GM19240 (cell line): ENCODE results near the gene MYH11.
"Not testable (repeated sequence)": the region's sequence is repeated elsewhere in the genome, so short reads cannot be mapped to it uniquely, and the experiment has no call there.

Experiments
- DNase-seq: peaks from one replicate; pipeline ENCODE4 v3.0.0; 2011; ENCODE audit warnings: low spot score; ENCODE audit not compliant: insufficient read length

MYH11 gene

DNA sequence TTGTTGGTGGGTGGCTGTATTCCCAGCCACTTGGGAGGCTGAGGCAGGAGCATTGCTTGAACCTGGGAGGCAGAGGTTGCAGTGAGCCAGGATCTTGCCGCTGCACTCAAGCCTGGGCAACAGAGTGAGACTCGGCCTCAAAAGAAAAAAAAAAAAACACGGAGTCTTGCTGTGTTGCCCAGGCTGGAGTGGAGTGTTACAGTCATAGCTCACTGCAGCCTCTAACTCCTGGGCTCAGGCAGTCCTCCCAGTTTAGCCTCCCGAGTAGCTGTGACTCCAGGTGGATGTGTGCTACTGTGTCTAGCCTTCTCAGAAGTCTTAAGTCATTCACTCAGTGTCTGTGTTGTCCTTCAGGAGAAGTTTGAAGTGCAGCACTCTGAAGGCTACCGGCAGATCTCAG lies 179.4 kb downstream of the MYH11 start:
- DNase-seq = no peak

DNA sequence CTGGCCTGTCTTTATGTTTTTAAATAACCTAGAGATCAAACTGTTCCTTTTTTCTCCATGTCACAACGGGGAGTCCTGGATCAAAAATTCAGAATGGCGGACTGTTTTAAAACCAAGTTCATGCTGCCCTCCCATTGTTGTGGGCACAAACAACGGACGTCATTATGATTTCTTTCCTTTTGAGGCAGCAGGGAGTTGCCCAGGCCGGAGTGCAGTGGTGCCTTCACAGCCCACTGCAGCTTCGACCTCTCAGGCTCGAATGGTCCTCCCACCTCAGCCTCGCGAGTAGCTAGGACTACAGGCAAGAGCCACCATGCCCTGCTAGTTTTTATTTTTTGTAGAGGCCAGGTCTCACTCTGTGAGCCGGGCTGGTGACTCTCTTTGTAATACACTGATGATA lies 180.3 kb downstream of the MYH11 start:
- no peak for DNase-seq

GRCh38 chr16:15674571-15674970 lies 182.3 kb downstream of the MYH11 start:
- no peak for DNase-seq

- no peak for DNase-seq
Observed at GRCh38 chr16:15672514-15673167, 184.2 kb downstream of the MYH11 start.

DNA sequence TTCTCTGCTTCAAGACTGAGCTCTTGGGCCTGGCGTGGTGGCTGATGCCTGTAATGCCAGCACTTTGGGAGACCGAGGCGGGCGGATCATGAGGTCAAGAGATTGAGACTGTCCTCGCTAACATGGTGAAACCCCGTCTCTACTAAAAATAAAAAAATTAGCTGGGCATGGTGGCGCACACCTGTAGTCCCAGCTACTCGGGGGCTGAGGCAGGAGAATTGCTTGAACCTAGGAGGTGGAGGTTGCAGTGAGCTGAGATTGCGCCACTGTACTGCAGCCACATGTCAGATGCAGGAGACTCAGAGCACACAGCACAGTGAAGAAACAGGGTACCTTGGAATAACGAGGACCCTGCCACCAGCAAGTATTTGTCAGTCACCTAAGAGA lies 184.7 kb downstream of the MYH11 start:
- DNase-seq = not testable (repeated sequence)

GRCh38 chr16:15671530-15672117 lies 185.2 kb downstream of the MYH11 start:
- no peak for DNase-seq

GRCh38 chr16:15667091-15667742 lies 189.6 kb downstream of the MYH11 start:
- DNase-seq = no peak

DNA sequence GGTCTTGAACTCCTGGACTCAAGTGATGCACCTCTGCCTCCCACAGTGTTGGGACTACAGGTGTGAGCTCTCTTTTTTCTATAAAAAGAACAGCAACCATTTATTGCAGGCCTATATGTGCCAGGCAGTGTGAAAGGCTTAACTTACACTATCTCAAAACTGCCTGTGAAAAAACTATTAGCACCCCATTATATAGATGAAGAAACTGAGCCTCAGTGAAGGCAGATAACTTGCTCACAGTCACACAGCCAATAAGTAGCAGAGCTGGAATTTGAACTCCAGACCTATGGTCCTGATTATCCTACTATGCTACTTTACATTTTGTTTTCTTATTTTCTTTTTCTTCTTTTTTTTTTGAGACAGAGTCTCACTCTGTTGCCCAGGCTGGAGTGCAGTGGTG lies 191.7 kb downstream of the MYH11 start:
- DNase-seq = no peak

- no peak for DNase-seq
Observed at GRCh38 chr16:15660203-15660601, 196.6 kb downstream of the MYH11 start.

DNA sequence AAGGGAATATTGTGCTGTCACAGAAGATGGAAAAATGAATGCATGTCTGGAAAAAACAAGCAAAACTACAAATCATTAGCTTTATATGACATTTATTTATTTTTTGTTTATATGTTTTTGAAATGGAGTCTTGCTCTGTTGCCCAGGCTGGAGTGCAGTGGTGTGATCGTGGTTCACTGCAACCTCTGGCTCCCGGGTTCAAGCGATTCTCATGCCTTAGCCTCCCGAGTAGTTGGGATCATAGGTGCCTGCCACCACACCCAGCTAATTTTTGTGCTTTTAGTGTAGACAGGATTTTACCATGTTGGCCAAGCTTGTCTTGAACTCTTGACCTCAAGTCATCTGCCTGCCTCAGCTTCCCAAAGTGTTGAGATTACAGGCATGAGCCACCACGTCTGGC lies 198.3 kb downstream of the MYH11 start:
- DNase-seq = no peak

DNA sequence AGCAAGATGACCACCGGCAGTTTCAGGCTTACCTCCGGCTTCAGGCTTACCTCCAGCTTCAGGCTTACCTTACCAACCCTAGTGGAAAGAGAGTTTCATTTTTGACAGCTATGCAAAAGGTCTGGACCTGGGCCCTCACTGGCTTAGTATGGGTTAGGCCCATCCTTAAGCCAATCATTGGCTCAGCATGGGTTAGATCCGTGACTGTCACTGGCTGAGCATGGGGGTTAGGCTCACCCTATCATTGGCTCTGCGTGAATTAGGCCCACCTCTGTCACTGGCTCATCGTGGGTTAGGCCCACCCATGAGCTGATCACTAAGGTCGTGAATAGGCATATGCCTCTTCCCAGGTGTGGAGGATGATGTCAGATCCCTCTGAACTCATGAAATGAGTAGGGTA lies 198.7 kb downstream of the MYH11 start:
- DNase-seq = no peak

DNA sequence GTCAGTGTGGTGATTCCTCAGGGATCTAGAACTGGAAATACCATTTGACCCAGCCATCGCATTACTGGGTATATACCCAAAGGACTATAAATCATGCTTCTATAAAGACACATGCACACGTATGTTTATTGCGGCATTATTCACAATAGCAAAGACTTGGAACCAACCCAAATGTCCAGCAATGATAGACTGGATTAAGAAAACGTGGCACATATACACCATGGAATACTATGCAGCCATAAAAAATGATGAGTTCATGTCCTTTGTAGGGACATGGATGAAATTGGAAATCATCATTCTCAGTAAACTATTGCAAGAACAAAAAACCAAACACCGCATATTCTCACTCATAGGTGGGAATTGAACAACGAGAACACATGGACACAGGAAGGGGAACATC lies 201.3 kb downstream of the MYH11 start:
- not testable (repeated sequence) for DNase-seq

- no peak for DNase-seq
Observed at GRCh38 chr16:15654591-15654990, 202.2 kb downstream of the MYH11 start.

DNA sequence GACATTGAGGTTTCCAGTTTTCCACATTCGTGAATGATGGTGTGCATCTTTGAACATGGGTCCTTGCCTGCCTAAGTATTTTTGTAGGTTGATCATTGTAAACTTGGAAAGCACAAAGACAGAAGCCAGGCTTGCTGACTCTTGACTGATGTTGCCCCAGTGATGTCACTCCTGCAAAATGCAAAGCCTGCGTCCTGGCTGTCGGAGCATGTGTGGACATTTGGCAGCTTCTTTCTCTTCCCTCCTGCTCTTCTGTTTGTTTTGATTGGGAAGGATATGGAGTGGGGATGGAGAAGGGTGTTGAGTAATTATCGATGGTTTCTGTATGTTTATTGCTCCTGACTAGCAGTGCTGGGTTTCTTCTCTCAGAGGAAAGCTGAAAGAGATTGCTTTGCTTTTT lies 203.6 kb downstream of the MYH11 start:
- no peak for DNase-seq
